Mesendoderm (in vitro differentiated cells): ENCODE measurements around the gene LRRN2.

Experiments
- DNase-seq: peaks from one replicate; pipeline ENCODE4 v3.0.0; 2013
- H2AK5ac ChIP-seq: 2 replicates; pipeline ENCODE4 v1.6.1; 2013; ENCODE audit warnings: low read length, inconsistent platforms
- H2BK120ac ChIP-seq: 2 replicates; pipeline ENCODE4 v1.6.1; 2013; ENCODE audit warnings: low read depth, mild to moderate bottlenecking, low read length, moderate library complexity, mixed read lengths
- H2BK15ac ChIP-seq: replicated peaks from 2 replicates; pipeline ENCODE4 v1.6.1; 2013; ENCODE audit warnings: low read depth, mild to moderate bottlenecking, moderate library complexity
- H2BK5ac ChIP-seq: 2 replicates; pipeline ENCODE4 v1.6.1; 2013; ENCODE audit warnings: low read length, inconsistent platforms
- H3K18ac ChIP-seq: 2 replicates; pipeline ENCODE4 v1.6.1; 2013; ENCODE audit warnings: mild to moderate bottlenecking, low read length, mixed read lengths
- H3K23ac ChIP-seq: one replicate; pipeline ENCODE4 v1.6.1; 2013; ENCODE audit warnings: low read length
- H3K27ac ChIP-seq: 2 replicates; pipeline ENCODE4 v1.5.1; 2013; ENCODE audit warnings: low read depth, mild to moderate bottlenecking, inconsistent platforms, low read length, moderate library complexity
- H3K27me3 ChIP-seq: 2 replicates; pipeline ENCODE4 v1.6.1; 2013; ENCODE audit warnings: low read length, control low read depth, mild to moderate bottlenecking, inconsistent platforms; ENCODE audit not compliant: insufficient read depth, poor library complexity
- H3K36me3 ChIP-seq: 2 replicates; pipeline ENCODE4 v1.6.1; 2013; ENCODE audit warnings: low read length, inconsistent platforms; ENCODE audit not compliant: control insufficient read depth, insufficient read depth
- H3K4ac ChIP-seq: one replicate; pipeline ENCODE4 v1.6.1; 2013; ENCODE audit warnings: low read depth, mild to moderate bottlenecking, low read length, moderate library complexity
- H3K4me1 ChIP-seq: 2 replicates; pipeline ENCODE4 v1.6.1; 2013; ENCODE audit warnings: low read depth, low read length, inconsistent platforms; ENCODE audit not compliant: control insufficient read depth
- H3K4me2 ChIP-seq: 2 replicates; pipeline ENCODE4 v1.6.1; 2013; ENCODE audit warnings: low read length
- H3K4me3 ChIP-seq: 2 replicates; pipeline ENCODE4 v1.5.1; 2013; ENCODE audit warnings: mild to moderate bottlenecking, low read length
- H3K56ac ChIP-seq: one replicate; pipeline ENCODE4 v1.6.1; 2013; ENCODE audit warnings: low read length
- H3K79me1 ChIP-seq: 2 replicates; pipeline ENCODE4 v1.6.1; 2013; ENCODE audit warnings: low read length, inconsistent platforms
- H3K79me2 ChIP-seq: 2 replicates; pipeline ENCODE4 v1.6.1; 2013; ENCODE audit warnings: mild to moderate bottlenecking, low read length; ENCODE audit not compliant: control insufficient read depth, insufficient read depth
- H3K9ac ChIP-seq: 2 replicates; pipeline ENCODE4 v1.6.1; 2013; ENCODE audit warnings: low read length, inconsistent platforms
- H4K5ac ChIP-seq: one replicate; pipeline ENCODE4 v1.6.1; 2013; ENCODE audit warnings: low read length
- H4K8ac ChIP-seq: one replicate; pipeline ENCODE4 v1.6.1; 2013; ENCODE audit warnings: low read depth, mild to moderate bottlenecking, control low read depth, low read length, moderate library complexity
- WGBS: extraction: QIAGEN DNeasy Blood & Tissue Kit; methylation state at CpG from one replicate; pipeline ENCODE4 v1.1.7; 2013; ENCODE audit warnings: low lambda C conversion rate, missing lambda C conversion rate; ENCODE audit not compliant: insufficient coverage; ENCODE audit errors: extremely low coverage; 5-methylcytosine and 5-hydroxymethylcytosine counted together

LRRN2 gene

GRCh38 chr1:204659056-204659455 is 26.5 kb downstream of the LRRN2 start:
- no peak for DNase-seq

GRCh38 chr1:204658295-204658694 is 27.2 kb downstream of the LRRN2 start:
- H4K8ac ChIP-seq: no peak overlapping the region
- H3K4ac ChIP-seq: no peak overlapping the region
- no peak overlapping the region for H2BK5ac ChIP-seq
- H3K4me1 ChIP-seq: no peaks in the 10 kb centered on the region
- no peak overlapping the region for H3K4me2 ChIP-seq
- no peak overlapping the region for H3K18ac ChIP-seq
- no CpG with 5 or more reads among the region's 1 CpG for WGBS
- no peak overlapping the region for H2BK120ac ChIP-seq
- no peaks in the 10 kb centered on the region for H3K79me1 ChIP-seq
- H3K9ac ChIP-seq: no peak overlapping the region
- no peak overlapping the region for H2AK5ac ChIP-seq
- H3K36me3 ChIP-seq: no peaks in the 10 kb centered on the region
- no peak overlapping the region for H4K5ac ChIP-seq
- no peak overlapping the region for H3K4me3 ChIP-seq
- H3K27me3 ChIP-seq: no peaks in the 10 kb centered on the region
- H3K79me2 ChIP-seq: no peaks in the 10 kb centered on the region
- no peak overlapping the region for H3K56ac ChIP-seq
- DNase-seq: no peak
- no peak overlapping the region for H2BK15ac ChIP-seq
- H3K27ac ChIP-seq: no peak overlapping the region
- no peak overlapping the region for H3K23ac ChIP-seq

More at GRCh38 chr1:204659056-204659455, 26.5 kb downstream of the LRRN2 start:
- no peak overlapping the region for H2BK5ac ChIP-seq
- H3K56ac ChIP-seq: no peak overlapping the region
- no peak overlapping the region for H2BK15ac ChIP-seq
- no peak overlapping the region for H4K8ac ChIP-seq
- H2AK5ac ChIP-seq: no peak overlapping the region
- H3K4ac ChIP-seq: no peak overlapping the region
- WGBS: no CpG with 5 or more reads among the region's 3 CpGs
- no peak overlapping the region for H2BK120ac ChIP-seq
- H3K9ac ChIP-seq: no peak overlapping the region
- no peak overlapping the region for H3K27ac ChIP-seq
- H3K4me1 ChIP-seq: no peaks in the 10 kb centered on the region
- no peaks in the 10 kb centered on the region for H3K27me3 ChIP-seq
- H3K36me3 ChIP-seq: no peaks in the 10 kb centered on the region
- no peak overlapping the region for H3K4me3 ChIP-seq
- no peak overlapping the region for H3K18ac ChIP-seq
- no peaks in the 10 kb centered on the region for H3K79me2 ChIP-seq
- H3K79me1 ChIP-seq: peaks cover 2% of the 10 kb centered on the region
- H3K23ac ChIP-seq: no peak overlapping the region
- H3K4me2 ChIP-seq: no peak overlapping the region
- H4K5ac ChIP-seq: no peak overlapping the region

GRCh38 chr1:204653590-204654340 is 31.8 kb downstream of the LRRN2 start:
- no peak for DNase-seq
- Histone ChIP-seq H3K9ac (no peak overlapping the region), H2BK120ac (no peak overlapping the region), H3K18ac (no peak overlapping the region), H2BK15ac (no peak overlapping the region), H3K27me3 (no peaks in the 10 kb centered on the region), H3K23ac (no peak overlapping the region), H4K8ac (no peak overlapping the region), H3K4ac (no peak overlapping the region), H3K56ac (no peak overlapping the region), H3K79me1 (no peaks in the 10 kb centered on the region), H2AK5ac (no peak overlapping the region), H3K79me2 (no peaks in the 10 kb centered on the region), H3K27ac (no peak overlapping the region), H3K36me3 (no peaks in the 10 kb centered on the region), H3K4me2 (no peak overlapping the region), H4K5ac (no peak overlapping the region), H3K4me3 (no peak overlapping the region), H3K4me1 (peaks cover 4% of the 10 kb centered on the region), H2BK5ac (no peak overlapping the region)
- no CpG with 5 or more reads among the region's 5 CpGs for WGBS

- H3K56ac ChIP-seq: no peak overlapping the region
- no peaks in the 10 kb centered on the region for H3K27me3 ChIP-seq
- H3K4me3 ChIP-seq: no peak overlapping the region
- H2BK120ac ChIP-seq: no peak overlapping the region
- H3K79me1 ChIP-seq: no peaks in the 10 kb centered on the region
- H2AK5ac ChIP-seq: no peak overlapping the region
- no peak overlapping the region for H3K18ac ChIP-seq
- DNase-seq: no peak
- no peaks in the 10 kb centered on the region for H3K79me2 ChIP-seq
- no peak overlapping the region for H3K4me2 ChIP-seq
- no peak overlapping the region for H3K4ac ChIP-seq
- no peak overlapping the region for H3K9ac ChIP-seq
- H3K36me3 ChIP-seq: no peaks in the 10 kb centered on the region
- H2BK5ac ChIP-seq: no peak overlapping the region
- no peak overlapping the region for H4K5ac ChIP-seq
- H3K27ac ChIP-seq: no peak overlapping the region
- H4K8ac ChIP-seq: no peak overlapping the region
- no CpG with 5 or more reads among the region's 3 CpGs for WGBS
- H2BK15ac ChIP-seq: no peak overlapping the region
- H3K4me1 ChIP-seq: peaks cover 7% of the 10 kb centered on the region
- H3K23ac ChIP-seq: no peak overlapping the region
Measured at GRCh38 chr1:204652497-204652896, 33.0 kb downstream of the LRRN2 start.

GRCh38 chr1:204651843-204652421 is 33.6 kb downstream of the LRRN2 start:
- Histone ChIP-seq H3K36me3 (no peaks in the 10 kb centered on the region), H2AK5ac (no peak overlapping the region), H3K23ac (no peak overlapping the region), H2BK120ac (no peak overlapping the region), H3K27me3 (no peaks in the 10 kb centered on the region), H3K79me2 (no peaks in the 10 kb centered on the region), H3K4me1 (peaks cover 10% of the 10 kb centered on the region), H2BK15ac (no peak overlapping the region), H4K5ac (no peak overlapping the region), H3K4ac (no peak overlapping the region), H3K18ac (no peak overlapping the region), H2BK5ac (no peak overlapping the region), H3K56ac (no peak overlapping the region), H4K8ac (no peak overlapping the region), H3K9ac (no peak overlapping the region), H3K79me1 (no peaks in the 10 kb centered on the region), H3K4me2 (no peak overlapping the region), H3K4me3 (no peak overlapping the region), H3K27ac (no peak overlapping the region)
- WGBS: no CpG with 5 or more reads among the region's 17 CpGs
- peak; percentile 54 for DNase-seq
